CD4-positive, alpha-beta T cell treated with Interleukin-12 subunit alpha and Interleukin-12 subunit beta, for 1 hour (primary cell): Measurements from ENCODE around the gene IQCH.

ENCODE experiments used
- DNase-seq: peaks from one replicate; pipeline ENCODE4 v3.0.0-alpha.2; 2020

The IQCH gene

GRCh38 chr15:67303490-67304363 is 49.1 kb downstream of the IQCH start:
- peak; percentile 59 for DNase-seq

GRCh38 chr15:67304778-67305177 is 50.2 kb downstream of the IQCH start:
- DNase-seq = no peak

DNA sequence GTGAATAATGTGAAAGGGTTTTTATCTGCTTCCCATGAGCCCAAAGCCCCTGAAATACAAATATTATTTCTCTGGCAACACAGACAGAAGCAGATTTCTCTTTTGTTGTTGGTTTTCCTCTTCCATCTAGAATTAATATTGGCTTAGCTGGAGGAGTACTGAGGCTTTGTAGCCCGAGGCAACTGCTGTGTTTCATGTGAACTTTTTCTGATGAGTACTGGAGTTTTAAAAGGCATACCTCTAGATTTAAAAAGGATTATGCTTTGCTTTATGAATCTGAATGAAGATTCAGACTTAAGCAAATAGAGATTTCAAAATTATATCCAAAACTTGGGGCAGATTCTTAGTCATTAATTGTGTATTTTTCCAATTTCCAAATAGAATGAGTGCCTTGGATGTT is 50.9 kb downstream of the IQCH start:
- DNase-seq = no peak

DNA sequence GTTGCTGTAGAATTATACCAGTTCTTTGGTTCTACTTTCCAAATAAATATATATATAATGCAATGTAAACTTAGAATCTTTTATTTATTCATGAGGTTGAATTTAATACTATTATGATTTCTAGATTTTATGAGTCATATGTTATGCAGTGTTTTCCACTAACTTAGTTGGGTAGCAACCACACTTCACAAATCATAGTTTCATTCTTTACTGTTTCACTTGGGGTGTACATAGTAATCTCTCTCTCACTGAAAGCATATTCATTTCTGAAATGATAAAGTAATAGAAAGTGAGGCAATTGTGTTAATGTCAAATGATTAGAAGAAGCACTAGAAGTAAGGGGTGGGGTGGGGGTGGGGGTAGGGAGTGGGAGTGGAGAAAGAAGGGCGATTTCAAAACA is 52.6 kb downstream of the IQCH start:
- DNase-seq = no peak

DNA sequence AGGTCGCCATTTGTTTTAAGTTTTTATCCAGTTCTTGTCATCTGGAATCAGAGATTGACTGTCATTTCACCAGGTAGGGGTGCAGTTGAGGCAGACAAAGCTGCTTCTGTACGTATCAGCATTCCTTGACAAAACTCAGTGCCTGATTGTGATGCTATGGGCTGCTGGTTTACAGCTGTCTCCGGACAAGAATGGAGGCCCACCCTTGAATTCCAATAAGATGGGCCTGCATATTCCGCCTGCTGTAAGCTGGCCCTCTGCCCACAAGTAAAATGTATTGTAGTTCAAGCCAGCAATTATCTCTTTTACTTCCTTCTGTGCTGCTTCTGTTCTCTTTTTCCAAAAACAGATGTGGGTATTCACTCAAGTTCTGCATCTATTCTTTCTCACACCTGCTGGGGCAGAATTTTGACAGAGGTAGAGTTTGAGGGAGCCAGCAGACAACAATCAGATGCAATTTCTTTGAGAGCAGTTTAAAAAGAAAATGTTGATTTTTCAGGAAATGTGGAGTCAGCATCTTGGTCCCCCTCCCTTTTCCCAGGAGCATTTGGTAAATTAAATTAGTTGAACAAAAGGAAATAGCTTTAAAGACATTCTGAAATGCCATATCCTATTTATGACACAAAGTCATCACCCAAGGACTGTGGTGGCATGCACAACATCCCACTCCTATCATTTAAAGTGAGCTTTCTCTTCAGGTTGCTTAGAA is 53.5 kb downstream of the IQCH start:
- no peak for DNase-seq

- no peak for DNase-seq
Observed at GRCh38 chr15:67311731-67312130, 57.1 kb downstream of the IQCH start.

GRCh38 chr15:67319961-67320360 is 65.4 kb downstream of the IQCH start:
- no peak for DNase-seq

- DNase-seq = no peak
Observed at GRCh38 chr15:67321352-67321751, 66.8 kb downstream of the IQCH start.

GRCh38 chr15:67322481-67322880 is 67.9 kb downstream of the IQCH start:
- no peak for DNase-seq

- DNase-seq = no peak
Observed at GRCh38 chr15:67327312-67327711, 72.7 kb downstream of the IQCH start.

DNA sequence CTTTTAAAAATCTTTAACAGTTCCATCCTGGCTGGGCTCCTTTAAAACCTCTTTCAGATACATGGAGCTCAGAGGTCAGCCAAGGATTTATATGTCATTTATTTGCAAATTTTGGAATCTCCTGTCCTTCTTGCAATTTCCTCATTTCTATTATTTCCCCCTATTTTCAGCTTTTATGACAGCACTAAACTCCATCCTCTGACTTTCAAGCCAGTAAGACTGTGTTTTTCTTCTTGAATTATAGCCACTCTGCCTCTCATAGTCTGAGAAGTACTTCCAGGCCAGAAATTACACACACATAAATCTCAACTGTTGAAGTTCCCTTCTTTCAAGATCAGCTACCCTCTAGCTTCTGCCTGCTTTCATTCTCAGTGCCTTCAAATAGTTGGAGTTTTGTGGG is 73.2 kb downstream of the IQCH start:
- DNase-seq = no peak

- no peak for DNase-seq
Observed at GRCh38 chr15:67329984-67330733, 75.6 kb downstream of the IQCH start.

- no peak for DNase-seq
Observed at GRCh38 chr15:67331676-67332075, 77.1 kb downstream of the IQCH start.

DNA sequence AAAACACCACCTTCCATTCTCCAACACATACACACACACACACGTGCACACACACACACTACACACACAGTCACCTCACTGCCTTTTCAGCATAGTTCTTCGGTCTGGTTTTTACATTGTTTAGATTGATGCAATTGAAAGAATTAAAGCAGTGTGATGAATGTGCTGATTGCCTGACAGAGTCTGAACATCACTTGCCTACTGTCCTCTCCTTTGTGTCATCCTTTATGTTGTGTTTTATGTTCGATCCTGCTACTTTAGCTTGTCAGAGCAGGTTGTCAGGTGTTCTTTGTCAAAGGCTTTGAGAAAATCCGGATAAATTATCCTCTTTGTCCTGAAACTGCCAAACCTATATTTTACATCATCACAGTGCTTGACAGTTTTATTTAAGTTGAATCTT is 80.4 kb downstream of the IQCH start:
- DNase-seq = no peak

DNA sequence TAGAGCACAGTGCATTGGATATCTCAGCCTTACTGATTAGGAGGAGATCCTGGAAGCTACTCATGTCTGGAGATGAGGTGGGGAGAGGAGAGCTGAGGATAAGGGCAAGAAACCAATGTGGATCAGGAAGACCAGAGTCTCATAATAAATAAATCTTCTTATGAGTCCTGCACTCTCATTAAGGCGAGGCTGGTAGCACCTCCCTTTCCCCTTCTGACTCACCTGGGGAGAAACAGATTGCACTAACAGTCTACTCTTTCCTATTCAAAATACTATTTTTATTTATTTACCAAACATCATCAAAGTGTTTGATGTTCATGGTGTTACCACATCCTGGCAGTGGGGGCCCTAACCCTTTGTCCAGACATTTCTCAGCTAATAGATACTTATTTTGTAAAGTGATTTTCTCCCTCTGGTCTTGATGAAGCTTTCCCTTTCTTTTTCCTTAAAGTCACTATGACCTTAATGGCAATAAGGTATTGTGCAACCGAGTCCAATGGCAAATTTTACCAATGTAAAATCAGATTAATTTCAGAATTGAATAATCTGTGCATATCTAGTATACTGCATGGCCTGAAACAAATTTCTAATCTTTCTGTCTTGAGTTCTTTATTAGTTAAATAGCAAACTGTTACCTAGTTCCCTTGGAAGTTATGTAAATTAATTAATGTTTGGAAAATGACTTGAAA is 81.1 kb downstream of the IQCH start:
- no peak for DNase-seq

DNA sequence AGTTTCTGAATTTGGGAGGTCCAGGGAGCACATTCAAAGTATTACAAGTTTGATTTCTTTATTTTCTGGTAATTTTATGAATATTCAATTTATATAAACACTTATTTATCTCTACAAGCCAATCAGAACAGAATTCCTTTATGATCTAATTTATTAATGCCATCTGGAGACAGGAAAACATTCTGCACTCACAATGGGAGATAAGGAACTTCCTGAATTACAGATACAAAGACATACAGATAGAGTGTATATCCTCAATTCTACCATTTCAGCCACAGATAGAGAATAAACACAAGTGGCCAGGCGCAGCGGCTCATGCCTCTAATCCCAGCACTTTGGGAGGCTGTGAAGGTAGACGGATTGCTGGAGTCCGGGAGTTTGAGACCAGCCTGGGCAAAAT is 86.0 kb downstream of the IQCH start:
- DNase-seq = no peak

DNA sequence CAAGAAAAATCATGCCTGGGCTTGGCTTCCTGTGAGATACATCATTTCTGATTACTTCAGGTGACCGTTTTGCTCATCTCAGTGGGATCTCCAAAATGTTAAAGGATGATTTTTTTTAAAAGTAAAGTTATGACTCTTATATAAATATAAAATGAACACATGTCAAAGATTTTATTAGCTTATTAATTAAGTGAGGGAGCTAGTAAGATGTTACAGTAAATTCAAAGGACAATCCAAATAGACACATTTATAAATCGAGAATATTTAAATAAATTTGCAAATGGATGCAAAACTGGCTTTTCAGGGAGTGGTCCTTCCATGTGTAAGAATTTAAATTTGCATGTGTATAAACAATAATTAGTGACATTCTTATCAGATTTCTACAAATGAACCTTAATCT is 87.0 kb downstream of the IQCH start:
- no peak for DNase-seq

DNA sequence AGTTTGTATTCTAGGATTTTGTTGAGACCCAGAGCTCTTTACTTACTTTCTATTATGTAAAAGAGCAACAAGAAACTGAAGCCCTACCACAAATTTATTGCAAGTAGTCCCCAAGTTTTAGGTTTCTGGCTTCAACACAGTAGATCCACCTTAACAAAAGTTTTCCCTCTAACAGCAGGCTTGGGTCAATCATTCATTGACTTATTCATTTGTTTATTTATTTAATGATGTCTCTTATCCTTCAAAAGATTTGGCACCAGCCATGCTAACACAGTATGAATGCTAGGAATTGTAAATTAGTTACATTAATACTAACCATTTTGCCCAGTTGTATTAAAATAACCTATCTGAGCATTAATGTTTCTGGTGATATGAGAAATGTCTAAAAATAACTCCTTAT is 88.6 kb downstream of the IQCH start:
- no peak for DNase-seq

GRCh38 chr15:67349634-67350033 is 95.0 kb downstream of the IQCH start:
- no peak for DNase-seq

DNA sequence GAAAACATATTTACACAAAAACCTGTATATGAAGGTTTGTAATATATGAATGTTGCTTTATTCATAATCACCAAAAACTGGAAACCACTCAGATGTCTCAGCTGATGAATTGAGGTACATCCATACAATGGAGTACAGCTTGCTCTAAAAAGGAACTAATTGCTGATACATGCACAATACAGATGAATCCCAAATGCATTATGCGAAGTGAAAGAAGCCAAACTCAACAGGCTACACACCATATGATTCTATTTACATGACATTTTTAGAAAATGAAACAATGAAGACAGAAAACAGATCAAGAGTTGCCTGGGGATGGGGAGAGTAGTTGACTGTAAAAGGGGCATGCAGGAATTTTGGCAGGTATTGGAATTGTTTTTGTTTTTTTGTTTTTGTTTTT is 95.5 kb downstream of the IQCH start:
- DNase-seq = no peak

- DNase-seq = no peak
Observed at GRCh38 chr15:67358391-67358790, 103.8 kb downstream of the IQCH start.

- no peak for DNase-seq
Observed at GRCh38 chr15:67358812-67359211, 104.2 kb downstream of the IQCH start.

DNA sequence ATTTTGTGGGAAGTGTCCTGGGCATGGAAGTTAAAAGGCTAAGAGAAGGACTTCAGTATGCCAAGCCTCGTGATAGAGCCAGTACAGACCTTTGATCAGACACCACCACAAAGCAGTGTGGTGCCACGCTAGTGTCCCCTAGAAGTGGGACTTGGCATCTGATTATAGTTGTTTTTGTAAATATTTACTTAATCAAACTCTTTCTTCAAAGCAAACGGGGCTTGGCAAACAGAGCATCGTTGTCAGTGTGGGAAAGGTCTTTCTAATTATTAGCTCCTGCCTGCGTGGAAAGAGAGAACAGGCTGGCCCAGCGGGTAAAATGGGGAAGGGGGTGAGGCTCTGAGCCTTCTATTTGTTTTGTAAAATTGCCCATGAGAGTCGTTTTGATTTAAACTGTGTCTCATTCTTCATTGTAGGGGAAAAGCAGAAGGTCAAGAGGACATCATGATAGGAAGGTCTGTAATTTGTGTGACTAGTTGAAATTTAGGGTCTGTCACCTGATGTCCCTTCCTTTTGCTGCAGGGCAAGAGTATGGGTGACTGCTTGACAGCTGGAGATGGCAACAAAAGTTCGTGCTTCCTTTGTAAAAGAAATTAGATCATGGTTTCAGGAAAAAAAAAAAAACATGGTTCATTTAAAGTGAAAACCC is 105.0 kb downstream of the IQCH start:
- DNase-seq = no peak
